ENCODE measurements around the gene SLC7A9. TPM values are rescaled to one million over a fixed set of nuclear protein-coding genes. Genes with fewer than 3 reads are reported as not detected.

SLC7A9 gene
- total and polyA plus RNA-seq, 2 experiments from 2014 or later: 0.19 TPM; not detected in 1

GRCh38 chr19:32863301-32863700 lies 6.3 kb downstream of the SLC7A9 start:
- no peak overlapping the region for H3K27ac ChIP-seq (ENCODE audit: low read depth)
- H3K27me3 ChIP-seq (ENCODE audit: insufficient read depth): no peaks in the 10 kb centered on the region
- H2AFZ ChIP-seq: no peak overlapping the region
- H3K36me3 Mint-ChIP-seq (ENCODE audit: low read depth): no peaks in the 10 kb centered on the region
- no peaks in the 10 kb centered on the region; the same call in 2 of the 3 replicates for H3K9me3 Mint-ChIP-seq
- H3K4me3 ChIP-seq: no peak overlapping the region
- no peaks in the 10 kb centered on the region for H3K9me2 ChIP-seq (ENCODE audit: insufficient read depth)
- H4K20me1 ChIP-seq (replicated peaks; ENCODE audit: insufficient read depth): no peaks in the 10 kb centered on the region
- no peaks in the 10 kb centered on the region for H3K4me1 ChIP-seq (ENCODE audit: insufficient read depth)
- H3K27ac Mint-ChIP-seq: no peak overlapping the region
- H3K27me3 Mint-ChIP-seq (ENCODE audit: insufficient read depth, low read depth, poor library complexity): peaks cover 1% of the 10 kb centered on the region
- TF ChIP-seq ETS1 (IDR thresholded peaks at IDR 0.05) (no peak), CTCF (conservative IDR thresholded peaks at IDR 0.05; ENCODE audit: low read depth in 2 of 2) (no peak), ZNF462 (CRISPR knock-in tag; IDR thresholded peaks at IDR 0.05) (no peak), REST (IDR thresholded peaks at IDR 0.05; ENCODE audit: unreplicated experiment) (no peak), CREB1 (CRISPR knock-in tag; IDR thresholded peaks at IDR 0.05; ENCODE audit: low read depth) (no peak), STAT1 (IDR thresholded peaks at IDR 0.05; ENCODE audit: unreplicated experiment) (no peak), EZH2 (IDR thresholded peaks at IDR 0.05; ENCODE audit: low read depth, unreplicated experiment) (no peak), NANOG (IDR thresholded peaks at IDR 0.05; ENCODE audit: borderline replicate concordance) (no peak), ZNF331 (CRISPR knock-in tag; IDR thresholded peaks at IDR 0.05; ENCODE audit: low read depth) (no peak), POLR2AphosphoS5 (IDR thresholded peaks at IDR 0.05; ENCODE audit: low read depth) (no peak), JUNB (IDR thresholded peaks at IDR 0.05; ENCODE audit: unreplicated experiment) (no peak)
- ATAC-seq (no peak), DNase-seq (ENCODE audit: low spot score) (no peak)
- H3K4me3 Mint-ChIP-seq: no peak overlapping the region
- H3F3A ChIP-seq (replicated peaks; ENCODE audit: low read depth): no peaks in the 10 kb centered on the region
- no peaks in the 10 kb centered on the region for H3K36me3 ChIP-seq (ENCODE audit: insufficient read depth)
- H3K4me1 Mint-ChIP-seq: no peaks in the 10 kb centered on the region
- no peak overlapping the region for H3K4me2 ChIP-seq
- H3K79me2 ChIP-seq (replicated peaks; ENCODE audit: insufficient read depth): no peaks in the 10 kb centered on the region

Measured in GM23338 (cell line).